A673 (cell line): Measurements from ENCODE around the gene OPN1SW. TPM values are rescaled to one million over a fixed set of nuclear protein-coding genes. Genes with fewer than 3 reads are reported as not detected.

ENCODE experiments used
- BruUV-seq: library from RNA; stranded (reverse); fragments of 400-500 nt; replicated peaks from 2 replicates; lab custom pipeline; 2021; lab: Mats Ljungman, UMichigan
- CTCF ChIA-PET: fragments of 300-600 bp; sonication (Branson Sonifier 250); formaldehyde crosslinking; loops from one replicate; lab custom pipeline; 2022; ENCODE audit warnings: antibody characterized with exemption; lab: Charles Lee
- POLR2A ChIA-PET: fragments of 300-600 bp; sonication (Branson Sonifier 250); formaldehyde crosslinking; loops from one replicate; lab custom pipeline; 2022; ENCODE audit warnings: antibody characterized with exemption; ENCODE audit not compliant: low non-redundant PET; lab: Charles Lee
- DNase-seq: peaks from one replicate; pipeline ENCODE4 v3.0.0-alpha.2; 2015; ENCODE audit warnings: low spot score
- H3K27ac ChIP-seq: fragments of 200-600 bp; sonication (generic); 2 replicates; pipeline ENCODE4 v1.5.1; 2016; ENCODE audit warnings: mixed run types, low read depth, mild to moderate bottlenecking, mixed read lengths, antibody characterized with exemption, low read length; ENCODE audit not compliant: poor library complexity, severe bottlenecking
- H3K27me3 ChIP-seq: fragments of 200-600 bp; sonication (generic); replicated peaks from 2 replicates; pipeline ENCODE4 v1.6.1; 2017; ENCODE audit warnings: mixed run types, low read depth, mild to moderate bottlenecking, mixed read lengths, antibody characterized with exemption, low read length; ENCODE audit not compliant: insufficient read depth, poor library complexity
- H3K36me3 ChIP-seq: fragments of 200-600 bp; sonication (generic); 2 replicates; pipeline ENCODE4 v1.6.1; 2016; ENCODE audit warnings: mixed run types, mild to moderate bottlenecking, mixed read lengths, antibody characterized with exemption, low read length; ENCODE audit not compliant: insufficient read depth, poor library complexity, severe bottlenecking
- H3K4me1 ChIP-seq: fragments of 200-600 bp; sonication (generic); 2 replicates; pipeline ENCODE4 v1.6.1; 2017; ENCODE audit warnings: mixed run types, mild to moderate bottlenecking, mixed read lengths, antibody characterized with exemption, low read length; ENCODE audit not compliant: insufficient read depth, poor library complexity, severe bottlenecking
- H3K4me3 ChIP-seq: fragments of 200-600 bp; sonication (generic); 2 replicates; pipeline ENCODE4 v1.5.1; 2016; ENCODE audit warnings: low read depth, mixed run types, mild to moderate bottlenecking, mixed read lengths, low read length; ENCODE audit not compliant: poor library complexity, severe bottlenecking
- H3K9me3 ChIP-seq: fragments of 200-600 bp; sonication (generic); 2 replicates; pipeline ENCODE4 v1.6.1; 2016; ENCODE audit warnings: mixed run types, low read depth, mild to moderate bottlenecking, mixed read lengths, antibody characterized with exemption, low read length; ENCODE audit not compliant: poor library complexity, severe bottlenecking
- EZH2 ChIP-seq: fragments of 200-600 bp; sonication (generic); IDR thresholded peaks from 2 replicates; pipeline ENCODE4 v1.6.1; 2017; ENCODE audit warnings: borderline replicate concordance, low read depth, mild to moderate bottlenecking, mixed read lengths, antibody characterized with exemption, low read length; ENCODE audit not compliant: poor library complexity, severe bottlenecking
- intact Hi-C: fragments of 100-400 bp; cut with micrococcal nuclease; formaldehyde crosslinking; loops from one replicate; pipeline ENCODE4 v1.10.0; 2022; ENCODE audit not compliant: unreplicated experiment
- total RNA-seq: library from RNA; stranded (reverse); gene quantifications from 2 replicates; pipeline ENCODE4 v1.2.3, GENCODE V29; 2021
- TF ChIP-seq, protein P1 (sequence below): fragments of 300-800, 200-600 bp; sonication (generic); conservative IDR thresholded peaks from 2 replicates; pipeline ENCODE4 v1.5.1; 2017; ENCODE audit warnings: low read depth, mild to moderate bottlenecking, antibody characterized with exemption, low read length, moderate library complexity, mixed read lengths

OPN1SW gene
- total RNA-seq, 1 experiment from 2014 or later, result not detected

DNA sequence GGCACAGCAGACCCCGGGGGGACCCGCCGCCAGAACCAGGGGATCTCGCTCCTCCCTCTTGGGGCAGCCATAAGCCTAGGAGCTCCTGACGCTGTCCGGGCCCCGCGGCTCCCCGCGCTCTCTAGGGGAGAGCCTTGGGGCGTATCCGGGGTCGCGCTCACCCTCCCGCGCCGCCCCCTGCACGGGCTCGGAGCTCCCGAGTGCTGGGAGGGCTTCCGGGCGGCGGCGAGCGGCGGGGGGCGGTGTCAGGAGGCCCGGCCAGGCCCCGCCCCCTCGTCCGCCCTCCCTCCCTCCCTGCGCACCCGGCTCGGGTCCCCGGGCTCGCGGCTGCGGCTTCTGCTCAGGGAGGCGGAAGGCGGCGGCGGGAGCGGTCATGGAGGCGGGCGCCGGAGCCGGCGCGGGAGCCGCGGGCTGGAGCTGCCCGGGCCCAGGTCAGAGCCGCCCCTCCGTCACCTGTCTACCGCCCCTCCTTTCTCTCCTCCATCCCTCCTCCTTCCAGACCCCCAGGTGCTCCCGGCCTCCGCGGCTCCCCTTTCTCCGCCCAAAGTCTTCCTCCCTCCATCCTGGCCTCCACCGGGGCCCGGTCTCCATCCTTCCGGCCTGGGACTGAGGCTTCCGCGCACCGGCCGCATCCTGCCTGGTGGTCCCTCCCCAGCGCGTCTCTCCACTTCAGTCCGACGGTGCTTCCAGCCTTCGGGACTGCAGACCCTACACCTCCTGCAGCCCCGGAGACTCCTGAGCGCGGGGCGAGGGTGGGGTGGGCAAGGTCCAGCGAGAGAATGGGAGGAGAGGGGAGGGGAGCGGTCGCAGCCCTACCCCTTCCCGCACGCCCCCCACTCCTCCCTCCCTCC lies 15.8 kb upstream of the OPN1SW start, which contains the start of gene CCDC136:
TSS of gene CCDC136 (plus strand) at position 848 of the 851 bp plus-strand sequence. CDS start 444 bp downstream, outside the sequence.
- POLR2A ChIA-PET, result no interaction called here
- Histone ChIP-seq H3K9me3 (no peaks in the 10 kb centered on the region), H3K4me3 (peak within 1 kb of the TSS; percentile 77), H3K36me3 (no peaks in the 10 kb centered on the region), H3K27ac (no peak within 1 kb of the TSS), H3K27me3 (peaks cover 11% of the 10 kb centered on the region), H3K4me1 (no peaks in the 10 kb centered on the region)
- CTCF ChIA-PET, result interaction anchor here (0.7 kb wide), 1 partner anchor 156 kb away, joined by 3 read pairs; no protein-coding TSS in a partner anchor
- BruUV-seq, result no TSS peak
- intact Hi-C loops, result loop anchor here (10.0 kb wide), 1 partner anchor 93 kb away; no protein-coding TSS in a partner anchor
- TF ChIP-seq, protein P1, sequence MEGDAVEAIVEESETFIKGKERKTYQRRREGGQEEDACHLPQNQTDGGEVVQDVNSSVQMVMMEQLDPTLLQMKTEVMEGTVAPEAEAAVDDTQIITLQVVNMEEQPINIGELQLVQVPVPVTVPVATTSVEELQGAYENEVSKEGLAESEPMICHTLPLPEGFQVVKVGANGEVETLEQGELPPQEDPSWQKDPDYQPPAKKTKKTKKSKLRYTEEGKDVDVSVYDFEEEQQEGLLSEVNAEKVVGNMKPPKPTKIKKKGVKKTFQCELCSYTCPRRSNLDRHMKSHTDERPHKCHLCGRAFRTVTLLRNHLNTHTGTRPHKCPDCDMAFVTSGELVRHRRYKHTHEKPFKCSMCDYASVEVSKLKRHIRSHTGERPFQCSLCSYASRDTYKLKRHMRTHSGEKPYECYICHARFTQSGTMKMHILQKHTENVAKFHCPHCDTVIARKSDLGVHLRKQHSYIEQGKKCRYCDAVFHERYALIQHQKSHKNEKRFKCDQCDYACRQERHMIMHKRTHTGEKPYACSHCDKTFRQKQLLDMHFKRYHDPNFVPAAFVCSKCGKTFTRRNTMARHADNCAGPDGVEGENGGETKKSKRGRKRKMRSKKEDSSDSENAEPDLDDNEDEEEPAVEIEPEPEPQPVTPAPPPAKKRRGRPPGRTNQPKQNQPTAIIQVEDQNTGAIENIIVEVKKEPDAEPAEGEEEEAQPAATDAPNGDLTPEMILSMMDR, result no peak
- TF ChIP-seq EZH2, result no peak
- peak; percentile 67 for DNase-seq

- no peak for DNase-seq
- POLR2A ChIA-PET, result no interaction called here
- Histone ChIP-seq H3K9me3 (no peaks in the 10 kb centered on the region), H3K27me3 (peaks cover 11% of the 10 kb centered on the region), H3K27ac (no peak overlapping the region), H3K4me1 (no peaks in the 10 kb centered on the region), H3K4me3 (peak overlapping the region; percentile 77), H3K36me3 (no peaks in the 10 kb centered on the region)
- intact Hi-C loops, result loop anchor here (10.0 kb wide), 1 partner anchor 94 kb away; no protein-coding TSS in a partner anchor
- CTCF ChIA-PET, result no interaction called here
- BruUV-seq, result no TSS peak
- no peak for TF ChIP-seq EZH2
Measured at GRCh38 chr7:128790315-128791041, 14.9 kb upstream of the OPN1SW start.

DNA sequence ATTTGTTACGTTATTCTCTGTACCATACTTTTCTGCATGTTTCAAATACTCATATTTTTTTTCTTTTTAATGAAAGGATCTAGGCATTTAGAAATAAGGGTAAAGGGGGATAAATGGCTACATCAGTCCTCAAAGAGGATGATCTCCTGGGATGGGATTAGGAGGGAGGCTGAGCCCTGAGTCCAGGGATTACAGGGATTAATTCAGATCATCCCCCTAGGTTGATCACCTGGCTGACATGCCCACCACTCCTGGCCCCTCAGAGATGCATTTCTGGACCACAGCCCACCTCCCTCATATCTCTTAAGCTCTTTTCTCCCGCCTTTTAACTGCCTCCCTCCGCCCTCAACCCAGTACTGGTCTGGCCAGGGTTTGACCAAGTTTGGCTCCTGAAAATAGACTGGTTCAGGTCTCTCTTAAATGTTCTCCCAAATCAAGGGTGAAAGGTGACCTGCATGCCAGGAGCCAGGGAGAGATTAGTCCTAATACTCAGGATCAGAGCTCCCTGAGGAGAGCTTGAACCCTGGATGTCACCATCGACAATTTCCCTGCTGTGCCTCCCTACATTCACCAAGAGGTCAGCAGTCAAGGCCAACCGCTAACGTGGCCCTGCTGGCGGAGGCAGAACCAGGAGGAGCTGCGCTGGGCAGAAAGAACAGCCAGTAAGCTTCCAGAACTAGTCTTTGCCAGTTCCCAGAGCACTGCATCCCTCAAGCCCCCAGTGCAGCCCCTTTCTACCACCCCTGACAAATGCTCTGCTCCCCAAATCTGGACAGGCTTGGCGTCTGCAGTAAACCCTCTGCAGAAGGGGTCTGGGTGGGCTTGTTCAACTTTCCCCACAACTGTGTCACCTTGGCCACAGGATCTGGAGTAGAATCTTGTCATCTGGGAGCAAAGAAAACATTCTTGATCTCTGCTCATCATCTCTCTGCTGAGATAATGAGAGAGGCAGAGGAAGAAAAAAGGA lies 13.1 kb upstream of the OPN1SW start:
- BruUV-seq, result no TSS peak
- CTCF ChIA-PET, result no interaction called here

More for the DNA sequence above, 13.1 kb upstream of the OPN1SW start:
- H3K27ac ChIP-seq, result no peak overlapping the region
- intact Hi-C loops, result no loop called here
- no peaks in the 10 kb centered on the region for H3K36me3 ChIP-seq
- no peaks in the 10 kb centered on the region for H3K4me1 ChIP-seq
- H3K9me3 ChIP-seq, result no peaks in the 10 kb centered on the region
- POLR2A ChIA-PET, result no interaction called here
- peaks cover 11% of the 10 kb centered on the region for H3K27me3 ChIP-seq
- H3K4me3 ChIP-seq, result no peak overlapping the region
- TF ChIP-seq, protein P1, result no peak
- no peak for DNase-seq
